Mesendoderm (in vitro differentiated cells): ENCODE data around the gene AKAP8.
A peak's percentile ranks its signal among the peaks of the same experiment; 100 is the strongest.

ENCODE experiments used
- DNase-seq: peaks from one replicate; pipeline ENCODE4 v3.0.0; 2013
- H2AK5ac ChIP-seq: 2 replicates; pipeline ENCODE4 v1.6.1; 2013; ENCODE audit warnings: low read length, inconsistent platforms
- H2BK120ac ChIP-seq: 2 replicates; pipeline ENCODE4 v1.6.1; 2013; ENCODE audit warnings: low read depth, mild to moderate bottlenecking, low read length, moderate library complexity, mixed read lengths
- H2BK15ac ChIP-seq: replicated peaks from 2 replicates; pipeline ENCODE4 v1.6.1; 2013; ENCODE audit warnings: low read depth, mild to moderate bottlenecking, moderate library complexity
- H2BK5ac ChIP-seq: 2 replicates; pipeline ENCODE4 v1.6.1; 2013; ENCODE audit warnings: low read length, inconsistent platforms
- H3K18ac ChIP-seq: 2 replicates; pipeline ENCODE4 v1.6.1; 2013; ENCODE audit warnings: mild to moderate bottlenecking, low read length, mixed read lengths
- H3K23ac ChIP-seq: one replicate; pipeline ENCODE4 v1.6.1; 2013; ENCODE audit warnings: low read length
- H3K27ac ChIP-seq: 2 replicates; pipeline ENCODE4 v1.5.1; 2013; ENCODE audit warnings: low read depth, mild to moderate bottlenecking, inconsistent platforms, low read length, moderate library complexity
- H3K27me3 ChIP-seq: 2 replicates; pipeline ENCODE4 v1.6.1; 2013; ENCODE audit warnings: low read length, control low read depth, mild to moderate bottlenecking, inconsistent platforms; ENCODE audit not compliant: insufficient read depth, poor library complexity
- H3K36me3 ChIP-seq: 2 replicates; pipeline ENCODE4 v1.6.1; 2013; ENCODE audit warnings: low read length, inconsistent platforms; ENCODE audit not compliant: control insufficient read depth, insufficient read depth
- H3K4ac ChIP-seq: one replicate; pipeline ENCODE4 v1.6.1; 2013; ENCODE audit warnings: low read depth, mild to moderate bottlenecking, low read length, moderate library complexity
- H3K4me1 ChIP-seq: 2 replicates; pipeline ENCODE4 v1.6.1; 2013; ENCODE audit warnings: low read depth, low read length, inconsistent platforms; ENCODE audit not compliant: control insufficient read depth
- H3K4me2 ChIP-seq: 2 replicates; pipeline ENCODE4 v1.6.1; 2013; ENCODE audit warnings: low read length
- H3K4me3 ChIP-seq: 2 replicates; pipeline ENCODE4 v1.5.1; 2013; ENCODE audit warnings: mild to moderate bottlenecking, low read length
- H3K56ac ChIP-seq: one replicate; pipeline ENCODE4 v1.6.1; 2013; ENCODE audit warnings: low read length
- H3K79me1 ChIP-seq: 2 replicates; pipeline ENCODE4 v1.6.1; 2013; ENCODE audit warnings: low read length, inconsistent platforms
- H3K79me2 ChIP-seq: 2 replicates; pipeline ENCODE4 v1.6.1; 2013; ENCODE audit warnings: mild to moderate bottlenecking, low read length; ENCODE audit not compliant: control insufficient read depth, insufficient read depth
- H3K9ac ChIP-seq: 2 replicates; pipeline ENCODE4 v1.6.1; 2013; ENCODE audit warnings: low read length, inconsistent platforms
- H4K5ac ChIP-seq: one replicate; pipeline ENCODE4 v1.6.1; 2013; ENCODE audit warnings: low read length
- H4K8ac ChIP-seq: one replicate; pipeline ENCODE4 v1.6.1; 2013; ENCODE audit warnings: low read depth, mild to moderate bottlenecking, control low read depth, low read length, moderate library complexity
- WGBS: extraction: QIAGEN DNeasy Blood & Tissue Kit; methylation state at CpG from one replicate; pipeline ENCODE4 v1.1.7; 2013; ENCODE audit warnings: low lambda C conversion rate, missing lambda C conversion rate; ENCODE audit not compliant: insufficient coverage; ENCODE audit errors: extremely low coverage; 5-methylcytosine and 5-hydroxymethylcytosine counted together

The AKAP8 gene

DNA sequence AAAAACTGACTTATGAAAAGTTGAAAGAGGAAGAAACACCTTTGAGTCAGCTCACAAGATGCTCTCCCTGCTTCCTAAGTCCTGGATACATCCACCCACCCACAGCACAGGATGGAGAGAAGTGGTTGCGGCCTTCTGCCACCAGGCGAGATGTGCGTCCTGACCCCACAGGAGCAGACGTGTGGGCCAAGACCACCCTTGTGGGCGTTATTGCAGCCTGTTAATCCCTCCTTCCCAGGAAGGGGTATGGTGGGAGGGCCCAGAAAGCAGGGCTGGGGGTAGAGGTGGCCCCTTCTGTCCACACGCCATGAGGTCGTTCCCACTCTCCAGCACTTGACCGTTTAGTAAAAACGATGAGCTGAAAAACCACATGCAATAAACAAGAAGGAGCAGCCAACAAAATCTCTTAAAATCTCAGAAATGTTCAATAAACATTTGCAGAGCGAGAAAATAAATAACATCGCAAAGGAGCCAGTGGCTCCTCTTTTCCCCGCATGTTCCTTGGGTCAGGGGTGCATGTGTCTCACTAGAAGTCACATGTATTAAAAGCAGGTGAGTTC, 41.6 kb upstream of the AKAP8 start:
- no peak overlapping the region for H2AK5ac ChIP-seq
- H3K4ac ChIP-seq = no peak overlapping the region
- H3K27me3 ChIP-seq = no peaks in the 10 kb centered on the region
- H4K8ac ChIP-seq = no peak overlapping the region
- no peak overlapping the region for H2BK120ac ChIP-seq
- no peak overlapping the region for H3K27ac ChIP-seq
- H3K9ac ChIP-seq = no peak overlapping the region
- no peak overlapping the region for H3K18ac ChIP-seq
- no peak for DNase-seq
- peaks cover 12% of the 10 kb centered on the region for H3K36me3 ChIP-seq
- H4K5ac ChIP-seq = no peak overlapping the region
- peaks cover 1% of the 10 kb centered on the region for H3K79me1 ChIP-seq
- H3K79me2 ChIP-seq = peaks cover 25% of the 10 kb centered on the region
- no peak overlapping the region for H3K56ac ChIP-seq
- WGBS = no CpG with 5 or more reads among the region's 12 CpGs
- H3K4me2 ChIP-seq = no peak overlapping the region
- no peak overlapping the region for H3K23ac ChIP-seq
- H2BK15ac ChIP-seq = no peak overlapping the region
- H3K4me1 ChIP-seq = peaks cover 3% of the 10 kb centered on the region
- no peak overlapping the region for H2BK5ac ChIP-seq
- H3K4me3 ChIP-seq = no peak overlapping the region

DNA sequence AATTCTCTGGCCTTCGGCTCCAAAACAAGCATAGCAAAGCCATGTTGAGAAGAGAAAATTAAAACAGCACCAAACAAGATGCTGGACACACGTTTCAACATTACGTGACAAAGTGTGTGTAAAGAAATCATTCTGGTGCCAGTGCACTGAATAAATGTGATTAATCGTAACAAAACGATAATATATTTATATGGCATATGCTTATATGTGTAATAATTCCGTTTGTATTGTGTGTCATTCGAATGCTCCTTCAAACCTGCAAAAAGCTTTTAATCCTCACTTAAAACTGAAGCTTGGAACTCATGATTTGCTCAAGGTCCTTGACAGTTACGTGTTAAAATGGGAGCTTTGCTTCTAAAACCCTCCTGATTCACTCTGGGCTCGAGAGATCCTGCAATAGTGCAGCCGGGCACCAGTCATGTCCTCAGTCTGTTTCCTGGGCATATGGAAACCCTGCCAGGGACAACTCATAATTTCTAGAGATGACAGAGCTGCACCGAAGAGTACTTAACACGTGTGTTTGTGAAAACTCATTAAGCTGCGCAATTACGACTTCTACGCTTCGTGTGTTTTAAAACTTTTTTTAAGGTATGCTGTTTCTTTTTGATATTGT, 39.9 kb upstream of the AKAP8 start:
- WGBS = no CpG with 5 or more reads among the region's 16 CpGs
- H3K23ac ChIP-seq = no peak overlapping the region

DNA sequence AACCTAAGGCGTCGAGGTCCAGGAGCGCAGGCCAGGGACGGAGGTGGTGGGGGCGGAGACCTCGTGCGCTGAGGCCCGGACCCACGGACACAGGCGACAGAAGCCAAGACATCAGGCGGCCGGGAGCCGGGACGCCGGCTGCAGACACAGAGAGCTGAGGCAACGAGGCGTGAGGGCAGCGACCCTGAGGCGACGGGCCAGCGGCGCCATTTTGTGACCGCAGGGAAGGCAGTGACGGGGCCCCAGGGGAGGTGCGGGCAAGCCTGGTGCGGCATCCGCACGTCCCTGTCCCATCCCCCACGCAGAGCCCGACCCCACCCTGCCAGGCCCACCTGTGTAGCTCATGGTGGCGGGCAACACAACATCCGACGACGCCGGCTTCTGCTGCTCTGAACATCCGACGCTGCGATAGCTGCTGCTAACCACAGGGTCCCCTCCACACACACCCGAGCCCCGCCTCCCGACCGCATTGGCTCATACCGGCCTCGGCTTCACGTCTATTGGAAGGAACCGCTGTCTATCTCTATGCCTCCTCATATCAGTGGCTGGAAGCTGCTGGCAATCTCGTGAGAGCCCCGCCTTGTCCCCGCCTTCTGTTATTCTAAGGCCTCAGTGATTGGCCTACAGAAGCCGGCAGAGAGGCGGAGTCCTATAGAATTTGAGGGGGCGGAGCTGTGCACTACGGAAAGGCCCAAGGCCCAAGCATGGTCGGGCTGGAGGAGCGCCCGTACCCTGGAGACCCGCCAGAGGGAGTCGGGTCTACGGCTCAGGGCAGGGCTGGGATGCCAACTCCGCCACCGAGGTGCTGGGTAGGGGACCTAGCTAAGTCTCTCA, 39.2 kb upstream of the AKAP8 start, which contains the start of gene AKAP8L:
Gene AKAP8L (minus strand): TSS at position 410 of the 834 bp plus-strand sequence. CDS start 65 bp downstream, at position 345.
- peak within 1 kb of the TSS; percentile 77 for H2AK5ac ChIP-seq
- H3K36me3 ChIP-seq = peaks cover 5% of the 10 kb centered on the region
- peak within 1 kb of the TSS; percentile 2 for H3K18ac ChIP-seq
- peaks cover 41% of the 10 kb centered on the region for H3K79me2 ChIP-seq
- peak within 1 kb of the TSS; percentile 95 for H3K56ac ChIP-seq
- H4K8ac ChIP-seq = no peak within 1 kb of the TSS
- H4K5ac ChIP-seq = no peak within 1 kb of the TSS
- H3K23ac ChIP-seq = peak within 1 kb of the TSS; percentile 89
- DNase-seq = peak; percentile 100
- no CpG with 5 or more reads among the region's 61 CpGs for WGBS
- H3K4ac ChIP-seq = peak within 1 kb of the TSS; percentile 76
- H3K4me2 ChIP-seq = peak within 1 kb of the TSS; percentile 55
- H2BK5ac ChIP-seq = peak within 1 kb of the TSS; percentile 6
- H2BK120ac ChIP-seq = no peak within 1 kb of the TSS
- no peaks in the 10 kb centered on the region for H3K27me3 ChIP-seq
- peaks cover 3% of the 10 kb centered on the region for H3K4me1 ChIP-seq
- H2BK15ac ChIP-seq = no peak within 1 kb of the TSS
- peak within 1 kb of the TSS; percentile 73 for H3K4me3 ChIP-seq
- H3K9ac ChIP-seq = peak within 1 kb of the TSS; percentile 86
- H3K79me1 ChIP-seq = peaks cover 8% of the 10 kb centered on the region
- peak within 1 kb of the TSS; percentile 22 for H3K27ac ChIP-seq

More for the DNA sequence above, 39.9 kb upstream of the AKAP8 start:
- Histone ChIP-seq H4K8ac (no peak overlapping the region), H3K4me1 (peaks cover 3% of the 10 kb centered on the region), H3K79me2 (peaks cover 40% of the 10 kb centered on the region), H3K56ac (peak overlapping the region; percentile 11), H2BK15ac (no peak overlapping the region), H2AK5ac (no peak overlapping the region), H3K4me3 (no peak overlapping the region), H3K36me3 (peaks cover 6% of the 10 kb centered on the region), H3K79me1 (peaks cover 8% of the 10 kb centered on the region), H3K27ac (no peak overlapping the region), H2BK120ac (no peak overlapping the region), H3K27me3 (no peaks in the 10 kb centered on the region), H2BK5ac (no peak overlapping the region), H3K4ac (no peak overlapping the region), H4K5ac (no peak overlapping the region), H3K4me2 (no peak overlapping the region), H3K18ac (no peak overlapping the region), H3K9ac (peak overlapping the region; percentile 16)
- no peak for DNase-seq

DNA sequence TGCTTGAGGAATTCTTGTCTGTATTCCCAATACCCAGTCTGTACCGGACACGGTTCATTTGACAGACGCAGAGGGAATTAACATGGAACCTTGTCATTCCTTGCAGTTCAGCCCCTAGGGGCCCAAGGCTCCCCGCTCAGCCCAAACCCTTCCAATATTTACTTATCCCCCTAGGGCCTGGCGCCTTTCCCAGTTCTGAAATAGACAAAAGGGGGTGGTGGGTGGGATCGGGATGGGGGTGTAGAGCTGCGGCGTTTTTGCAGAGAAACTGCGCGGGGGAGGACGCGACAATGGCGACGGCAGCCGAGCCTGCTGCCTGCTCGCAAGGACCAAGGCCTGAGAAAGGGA, 38.6 kb upstream of the AKAP8 start:
- H3K27ac ChIP-seq = no peak overlapping the region
- H2BK15ac ChIP-seq = no peak overlapping the region
- peak overlapping the region; percentile 73 for H3K4me3 ChIP-seq
- WGBS = no CpG with 5 or more reads among the region's 16 CpGs
- H2AK5ac ChIP-seq = peak overlapping the region; percentile 77
- peak; percentile 45 for DNase-seq
- no peak overlapping the region for H4K8ac ChIP-seq
- peaks cover 10% of the 10 kb centered on the region for H3K79me1 ChIP-seq
- no peak overlapping the region for H2BK5ac ChIP-seq
- H2BK120ac ChIP-seq = no peak overlapping the region
- no peak overlapping the region for H4K5ac ChIP-seq
- H3K56ac ChIP-seq = peak overlapping the region; percentile 95
- peak overlapping the region; percentile 2 for H3K18ac ChIP-seq
- peaks cover 2% of the 10 kb centered on the region for H3K36me3 ChIP-seq
- peaks cover 3% of the 10 kb centered on the region for H3K4me1 ChIP-seq
- H3K27me3 ChIP-seq = no peaks in the 10 kb centered on the region
- peak overlapping the region; percentile 55 for H3K4me2 ChIP-seq
- peak overlapping the region; percentile 89 for H3K23ac ChIP-seq
- peaks cover 47% of the 10 kb centered on the region for H3K79me2 ChIP-seq
- H3K4ac ChIP-seq = peak overlapping the region; percentile 76
- H3K9ac ChIP-seq = peak overlapping the region; percentile 86

DNA sequence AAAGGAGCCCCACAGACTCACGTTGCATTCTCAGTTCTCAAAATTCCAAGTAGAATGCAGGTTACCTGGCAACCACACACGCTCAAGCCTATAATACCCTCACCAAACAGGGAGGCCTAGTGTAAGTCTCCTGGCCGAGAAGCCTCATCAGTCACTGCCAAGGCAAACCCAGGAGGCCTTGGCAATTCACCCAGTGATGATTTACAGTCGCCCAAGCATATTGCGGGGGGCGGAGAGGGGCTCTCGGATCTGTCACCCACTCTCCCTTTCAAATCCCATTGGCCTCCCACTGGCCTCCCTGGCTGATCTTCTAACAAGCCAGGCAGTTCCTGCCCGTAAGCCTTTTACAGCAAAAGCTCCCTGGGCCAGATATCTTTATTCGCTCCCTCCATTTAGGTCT, 38.1 kb upstream of the AKAP8 start:
- H3K18ac ChIP-seq = no peak overlapping the region
- peaks cover 2% of the 10 kb centered on the region for H3K36me3 ChIP-seq
- no peak overlapping the region for H3K27ac ChIP-seq
- H3K4me3 ChIP-seq = peak overlapping the region; percentile 73
- no peak overlapping the region for H4K8ac ChIP-seq
- H2BK120ac ChIP-seq = no peak overlapping the region
- peak overlapping the region; percentile 55 for H3K4me2 ChIP-seq
- H3K4ac ChIP-seq = no peak overlapping the region
- H2AK5ac ChIP-seq = no peak overlapping the region
- peak overlapping the region; percentile 86 for H3K9ac ChIP-seq
- no CpG with 5 or more reads among the region's 9 CpGs for WGBS
- H3K4me1 ChIP-seq = peaks cover 3% of the 10 kb centered on the region
- H2BK5ac ChIP-seq = no peak overlapping the region
- no peak overlapping the region for H2BK15ac ChIP-seq
- no peak overlapping the region for H4K5ac ChIP-seq
- peaks cover 52% of the 10 kb centered on the region for H3K79me2 ChIP-seq
- no peak overlapping the region for H3K23ac ChIP-seq
- H3K27me3 ChIP-seq = no peaks in the 10 kb centered on the region
- H3K56ac ChIP-seq = peak overlapping the region; percentile 95
- DNase-seq = peak; percentile 41
- H3K79me1 ChIP-seq = peaks cover 10% of the 10 kb centered on the region
